Right ventricle myocardium superior (tissue), 1 donor: Measurements from ENCODE around the gene RGPD8. TPM values are rescaled to one million over a fixed set of nuclear protein-coding genes. Genes with fewer than 3 reads are reported as not detected.

Source experiments
- ATAC-seq: fragments of 200-7000 bp; cut with Tn5 transposase; one replicate; pipeline ENCODE4 v1.9.1; 2020; ENCODE audit warnings: mild to moderate bottlenecking; ENCODE audit not compliant: poor library complexity
- DNase-seq: peaks from one replicate; pipeline ENCODE4 v3.0.0-alpha.2; 2020
- intact Hi-C: fragments of 100-400 bp; cut with DNase I; formaldehyde crosslinking; loops from one replicate; pipeline ENCODE4 v1.11.2; 2022
- total RNA-seq: library from RNA; stranded (reverse); fragmentation: NEBNext Ultra II Directional; extraction: Animal tissue kit (Norgen Biotek cat#: 25700); gene quantifications from one replicate; pipeline ENCODE4 v1.2.1, GENCODE V29; 2021
- donor health status: DM: no; HTN: yes; CAD: no; lungs with severe emphysema.

Gene RGPD8
- total RNA-seq, 1 donor from 2014 or later = 5.2 TPM

- intact Hi-C loops = no loop called here
- DNase-seq (no peak), ATAC-seq (no peak)
These were observed 88.1 kb downstream of the RGPD8 start for GRCh38 chr2:112345030-112346027.

GRCh38 chr2:112343827-112344585, 89.4 kb downstream of the RGPD8 start:
- DNase-seq (no peak), ATAC-seq (peak; percentile 34)
- intact Hi-C loops = no loop called here

GRCh38 chr2:112342067-112342550, 91.3 kb downstream of the RGPD8 start:
- DNase-seq (no peak), ATAC-seq (no peak)
- intact Hi-C loops = no loop called here

DNA sequence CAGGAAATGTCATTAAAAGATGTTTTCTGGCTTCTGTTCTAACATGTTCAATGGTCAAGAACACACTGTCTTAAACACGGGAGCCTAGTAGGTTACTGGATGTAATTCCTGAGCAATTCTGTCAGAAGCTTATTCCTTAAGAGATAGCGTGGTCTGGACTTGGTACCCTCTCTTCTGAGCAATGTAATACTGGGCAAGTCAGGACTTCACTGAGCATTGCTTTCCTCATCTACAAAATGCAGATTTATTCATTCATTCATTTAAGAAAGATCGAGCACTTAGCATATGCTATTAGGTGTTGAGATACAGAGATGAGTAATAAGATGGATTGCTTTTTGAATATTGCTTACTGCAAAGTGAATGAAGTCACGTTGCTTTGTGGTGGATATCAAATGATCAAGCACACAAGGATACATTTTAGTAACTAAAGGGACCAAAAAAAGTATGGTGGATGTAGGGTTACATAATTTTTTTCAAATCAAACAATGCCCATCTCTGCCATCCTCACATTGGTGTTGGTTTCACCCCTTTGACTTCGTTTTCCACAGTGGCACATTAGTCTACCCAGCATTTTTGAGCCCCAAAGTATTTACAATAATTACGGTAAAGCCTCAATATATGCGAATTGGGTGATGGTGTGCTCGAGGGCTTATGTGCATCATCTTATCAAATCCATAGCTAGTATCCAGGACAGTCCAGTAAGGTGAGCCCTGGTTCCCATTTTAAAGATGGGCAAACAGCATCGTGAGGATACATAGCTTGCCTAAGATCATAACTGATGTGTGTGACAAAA, 92.8 kb downstream of the RGPD8 start:
- ATAC-seq (no peak), DNase-seq (no peak)

DNA sequence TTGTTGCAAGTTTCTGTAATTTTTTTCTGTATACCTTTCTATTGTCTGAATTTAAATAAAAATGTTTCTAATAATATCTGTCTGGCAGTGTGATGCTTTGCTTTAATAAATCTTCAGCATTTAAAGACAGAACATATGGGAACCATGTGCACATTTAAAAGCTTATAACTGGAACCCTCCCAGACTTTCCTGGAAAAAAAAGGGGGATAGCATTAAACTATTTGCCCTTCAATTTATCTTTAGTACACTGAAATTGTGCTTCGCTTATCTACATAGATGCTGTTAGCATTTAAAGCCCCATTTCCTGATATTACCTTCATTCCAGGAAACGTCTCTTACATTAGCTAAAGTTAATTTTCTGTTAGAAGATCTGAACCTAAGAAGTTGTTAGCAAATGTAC, 93.5 kb downstream of the RGPD8 start:
- no peak for ATAC-seq
- DNase-seq = no peak
- intact Hi-C loops = no loop called here

More for the DNA sequence above, 92.8 kb downstream of the RGPD8 start:
- intact Hi-C loops = no loop called here

DNA sequence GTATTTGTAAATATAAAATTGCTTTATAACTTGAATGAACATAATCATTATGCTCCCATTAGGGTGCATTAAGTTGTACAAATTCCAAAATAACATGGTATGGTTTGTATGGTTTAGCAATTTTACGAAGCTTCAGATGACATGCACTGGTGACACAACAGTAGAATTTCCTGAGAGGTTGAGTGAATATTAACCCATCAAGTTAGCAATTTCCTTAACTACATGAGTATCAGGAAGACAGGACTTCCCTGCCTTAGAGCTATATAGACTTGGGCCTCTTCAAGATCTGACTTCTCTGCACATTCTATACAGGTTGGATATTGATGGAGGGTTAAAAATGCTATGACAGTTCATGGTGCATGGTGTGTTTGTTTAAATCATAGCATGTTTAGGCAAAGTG, 97.8 kb downstream of the RGPD8 start:
- intact Hi-C loops = no loop called here
- ATAC-seq (no peak), DNase-seq (no peak)

GRCh38 chr2:112332123-112332696, 101.2 kb downstream of the RGPD8 start:
- intact Hi-C loops = no loop called here
- no peak for ATAC-seq
- DNase-seq = no peak

DNA sequence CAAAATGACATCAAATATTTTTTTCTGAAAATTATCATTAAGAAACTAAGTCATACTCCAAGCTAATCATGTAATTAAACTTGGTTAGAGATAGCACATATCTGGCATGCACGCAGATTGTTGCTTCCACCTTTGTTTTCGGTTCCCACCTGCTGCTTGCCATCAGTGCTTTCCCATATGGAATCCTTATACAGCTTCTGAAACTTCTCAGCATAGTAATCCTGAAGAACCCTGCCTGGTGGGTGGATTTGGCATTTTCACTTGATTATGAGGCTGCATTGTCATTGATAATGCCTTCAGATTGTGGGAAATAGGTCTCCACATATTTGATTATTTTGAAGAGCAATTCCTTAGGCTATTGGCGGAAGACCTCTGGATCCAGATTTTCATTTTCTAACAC, 110.5 kb downstream of the RGPD8 start:
- no peak for ATAC-seq
- intact Hi-C loops = no loop called here
- no peak for DNase-seq

DNA sequence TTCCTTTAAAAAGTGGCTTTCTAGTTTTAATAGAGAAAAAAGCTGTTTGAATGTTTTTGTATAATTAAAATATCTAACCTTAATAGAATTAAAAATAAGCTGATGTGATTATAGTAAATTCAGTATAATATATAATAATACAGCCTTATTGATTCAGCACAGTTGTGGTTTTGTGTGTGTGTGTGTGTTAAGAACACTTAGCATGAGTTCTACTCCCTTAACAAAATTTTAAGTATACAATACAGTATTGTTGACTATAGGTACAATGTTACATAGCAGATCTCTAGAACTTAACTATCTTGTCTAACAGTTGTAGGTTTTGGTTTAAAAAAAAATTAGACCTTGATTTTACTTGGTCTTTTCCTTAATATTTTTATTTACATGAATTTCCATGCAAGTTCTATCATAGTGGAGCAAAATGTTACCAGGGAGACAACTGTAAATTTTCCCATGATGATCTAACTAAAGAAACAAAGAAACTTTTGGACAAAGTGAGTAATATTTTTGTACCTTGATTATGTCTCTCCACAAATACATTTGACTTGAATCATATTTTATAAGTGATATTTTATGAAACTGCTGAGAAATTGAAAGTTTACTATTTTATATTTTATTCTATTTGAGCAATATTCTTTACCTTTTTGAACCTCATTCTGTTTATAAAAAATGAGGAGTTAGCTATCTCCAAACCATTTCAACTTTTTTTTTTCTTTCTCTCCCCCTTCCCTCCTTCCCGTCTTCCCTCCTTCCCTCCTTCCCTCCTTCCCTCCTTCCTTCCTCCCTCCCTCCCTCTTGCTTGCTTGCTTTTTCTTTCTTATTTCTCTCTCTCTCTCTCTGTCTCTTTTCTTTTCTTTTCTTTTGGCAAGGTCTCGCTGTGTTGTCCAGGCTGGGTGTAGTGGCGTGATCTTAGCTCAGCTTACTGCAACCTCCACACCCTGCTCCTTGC, 111.8 kb downstream of the RGPD8 start:
- intact Hi-C loops = no loop called here
- DNase-seq = no peak
- no peak for ATAC-seq

Other genes with a start within 250 kb of the RGPD8 start
- gene ZC3H8, start 178.6 kb downstream of the RGPD8 start, total RNA-seq = 12.0 TPM
- gene ZC3H6, start 158.0 kb downstream of the RGPD8 start, total RNA-seq = 18.7 TPM
- gene TTL, start 48.5 kb upstream of the RGPD8 start, total RNA-seq = 47.9 TPM
- gene POLR1B, start 108.8 kb upstream of the RGPD8 start, total RNA-seq = 9.1 TPM
- gene CHCHD5, start 151.0 kb upstream of the RGPD8 start, total RNA-seq = 18.7 TPM
- 9.7 TPM for gene SLC20A1, start 212.3 kb upstream of the RGPD8 start, total RNA-seq